GM12878 (cell line): Measurements from ENCODE around the gene COA5. TPM values are rescaled to one million over a fixed set of nuclear protein-coding genes. Genes with fewer than 3 reads are reported as not detected.

ENCODE experiments used
- BCL3 ChIP-seq: IDR thresholded peaks from 2 replicates; pipeline ENCODE4 v1.6.1; 2011; ENCODE audit warnings: borderline replicate concordance, low read depth, mild to moderate bottlenecking, moderate library complexity, low read length; ENCODE audit not compliant: insufficient read depth, poor library complexity, severe bottlenecking
- BHLHE40 ChIP-seq, 2 experiments: fragments of 450-650 bp in 1 of 2; IDR thresholded peaks; 2 replicates each; pipeline ENCODE4 v1.6.1; 2011 to 2017; ENCODE audit warnings: low read depth in 2 of 2, borderline replicate concordance in 1 of 2, improper control_type of control experiment in 1 of 2, low read length in 1 of 2, mild to moderate bottlenecking in 1 of 2
- BRCA1 ChIP-seq: IDR thresholded peaks from 2 replicates; pipeline ENCODE4 v1.6.1; 2011; ENCODE audit warnings: low read depth, low read length, improper control_type of control experiment
- FOXK2 ChIP-seq: fragments of 450-650 bp; IDR thresholded peaks from 2 replicates; pipeline ENCODE4 v1.6.1; 2017; ENCODE audit warnings: mild to moderate bottlenecking, moderate library complexity
- IRF3 ChIP-seq: fragments of 450-650 bp; IDR thresholded peaks from 2 replicates; pipeline ENCODE4 v1.6.1; 2014; ENCODE audit warnings: mild to moderate bottlenecking
- KDM1A ChIP-seq: fragments of 200-600 bp; sonication (generic); IDR thresholded peaks from 2 replicates; pipeline ENCODE4 v1.6.1; 2016; ENCODE audit warnings: borderline replicate concordance
- MEF2A ChIP-seq: IDR thresholded peaks from 2 replicates; pipeline ENCODE4 v1.6.1; 2011; ENCODE audit warnings: low read depth, mild to moderate bottlenecking, low read length, moderate library complexity; ENCODE audit not compliant: insufficient read depth
- PAX8 ChIP-seq: fragments of 450-650 bp; IDR thresholded peaks from 2 replicates; pipeline ENCODE4 v1.6.1; 2017; ENCODE audit warnings: mild to moderate bottlenecking, moderate library complexity
- POU2F2 ChIP-seq: IDR thresholded peaks from 3 replicates; pipeline ENCODE4 v1.6.1; 2011; ENCODE audit warnings: low read depth, mild to moderate bottlenecking, low read length, borderline replicate concordance
- RAD21 ChIP-seq: IDR thresholded peaks from 2 replicates; pipeline ENCODE4 v1.6.1; 2011; ENCODE audit warnings: mild to moderate bottlenecking, low read depth, low read length, moderate library complexity; ENCODE audit not compliant: insufficient read depth
- RBBP5 ChIP-seq: fragments of 200-600 bp; sonication (generic); conservative IDR thresholded peaks from 2 replicates; pipeline ENCODE4 v1.6.1; 2016
- RCOR1 ChIP-seq: conservative IDR thresholded peaks from 2 replicates; pipeline ENCODE4 v1.6.1; 2012; ENCODE audit warnings: low read depth, low read length, improper control_type of control experiment
- RELB ChIP-seq: fragments of 450-650 bp; IDR thresholded peaks from 2 replicates; pipeline ENCODE4 v1.6.1; 2017; ENCODE audit warnings: low read depth, mild to moderate bottlenecking, moderate library complexity
- SRF ChIP-seq, 2 experiments: IDR thresholded peaks; 2 replicates each; pipeline ENCODE4 v1.6.1; 2011; ENCODE audit warnings: low read depth in 2 of 2, low read length in 2 of 2, mild to moderate bottlenecking in 1 of 2, moderate library complexity in 1 of 2
- STAT1 ChIP-seq: fragments of 450-650 bp; conservative IDR thresholded peaks from 2 replicates; pipeline ENCODE4 v1.6.1; 2014; ENCODE audit warnings: antibody characterized with exemption, mild to moderate bottlenecking
- TAF1 ChIP-seq: IDR thresholded peaks from 2 replicates; pipeline ENCODE4 v1.6.1; 2011; ENCODE audit warnings: mild to moderate bottlenecking, low read depth, low read length, borderline replicate concordance
- TARDBP ChIP-seq: IDR thresholded peaks from 2 replicates; pipeline ENCODE4 v1.6.1; 2016; ENCODE audit warnings: borderline replicate concordance
- USF1 ChIP-seq: IDR thresholded peaks from 2 replicates; pipeline ENCODE4 v1.6.1; 2011; ENCODE audit warnings: borderline replicate concordance, low read depth, mild to moderate bottlenecking, moderate library complexity, mixed read lengths, low read length; ENCODE audit not compliant: insufficient read depth; ENCODE audit errors: extremely low read length
- YY1 ChIP-seq: IDR thresholded peaks from 2 replicates; pipeline ENCODE4 v1.6.1; 2011; ENCODE audit warnings: low read depth, mild to moderate bottlenecking, low read length
- ZBTB33 ChIP-seq: fragments of 450-650 bp; IDR thresholded peaks from 2 replicates; pipeline ENCODE4 v1.6.1; 2017; ENCODE audit warnings: mild to moderate bottlenecking
- polyA plus RNA-seq, 11 experiments: library from polyadenylated mRNA; depleted of rRNA in 4 of 11; unstranded in 6 of 11; stranded (reverse) in 5 of 11; fragments of >200 nt; fragmentation: Nextera tagmentation in 4 of 11; fragmentation: Illumina TruSeq in 1 of 11; extraction: Ambion mirVana in 4 of 11; extraction: Trizol in 1 of 11; gene quantifications; 1 replicate in 1 of 11; 2 replicates in 10 of 11; pipeline versions ENCODE4 v1.2.1 to v1.2.3, GENCODE V29; 2011 to 2016; ENCODE audit warnings: inconsistent platforms in 2 of 11, missing spikeins in 2 of 11, low read depth in 1 of 11
- total RNA-seq, 4 experiments: library from RNA; depleted of rRNA in 3 of 4; stranded (reverse); fragments of >200 nt in 3 of 4; fragmentation: Illumina TruSeq in 1 of 4; extraction: Trizol in 1 of 4; gene quantifications; 2 replicates each; pipeline versions ENCODE4 v1.2.1 to v1.2.3, GENCODE V29; 2013 to 2021

COA5 gene
- total and polyA plus RNA-seq, 10 of the 15 experiments (the other 5 are each of a cell fraction or from before 2014, with no cell fraction given): 20.7 to 63.3 (median 37.9) TPM

GRCh38 chr2:98608116-98608961 is at the start of gene COA5, which contains the start of gene UNC50 (continued):
- peak; percentile 27 to 81; a peak in 2 of 4 replicates for TF ChIP-seq BHLHE40 (IDR thresholded peaks at IDR 0.05; ENCODE audit: borderline replicate concordance in 1 of 2, low read depth in 2 of 2, low read length in 1 of 2)
- 0 out of 2 replicates have a peak, but pooled peaks have one; percentile 28 for TF ChIP-seq MEF2A
- TF ChIP-seq RBBP5: no peak; the same call in 1 of the 2 replicates
- TF ChIP-seq RCOR1: no peak
- peak; percentile 65 for TF ChIP-seq FOXK2
- TF ChIP-seq POU2F2: peak; percentile 60; the same call in 2 of the 3 replicates
- no peak for TF ChIP-seq KDM1A
- peak; percentile 72 for TF ChIP-seq TARDBP
- TF ChIP-seq STAT1: 0 out of 2 replicates have a peak, but pooled peaks have one; percentile 29
- peak; percentile 73 for TF ChIP-seq RELB
- TF ChIP-seq TAF1: peak; percentile 92
- peak; percentile 82 for TF ChIP-seq YY1
- no peak for TF ChIP-seq ZBTB33
- no peak for TF ChIP-seq PAX8
- TF ChIP-seq BRCA1: no peak
- TF ChIP-seq RAD21: no peak
- no peak for TF ChIP-seq USF1
- TF ChIP-seq BCL3: no peak
- TF ChIP-seq SRF (IDR thresholded peaks at IDR 0.05; ENCODE audit: low read depth in 2 of 2, low read length in 2 of 2): peak in 1 of 2 experiments; percentile 52; a peak in 1 of 4 replicates
- TF ChIP-seq IRF3: no peak
